SU-DHL-6 (cell line): ENCODE results near the gene SORCS2.

Experiments
- EZH2phosphoT487 ChIP-seq: fragments of 200-600 bp; sonication (generic), shearing (Covaris generic); conservative IDR thresholded peaks from 2 replicates; pipeline ENCODE4 v1.6.1; 2018; ENCODE audit warnings: mild to moderate bottlenecking, antibody characterized with exemption, low read length, moderate library complexity, mixed read lengths
- TF ChIP-seq, protein P1 (sequence below): fragments of 200-600 bp; sonication (generic); IDR thresholded peaks from one replicate; pipeline ENCODE4 v1.5.1; 2017; ENCODE audit warnings: antibody characterized with exemption, mild to moderate bottlenecking, low read length, moderate library complexity; ENCODE audit not compliant: insufficient read depth, poor library complexity, severe bottlenecking

DNA sequence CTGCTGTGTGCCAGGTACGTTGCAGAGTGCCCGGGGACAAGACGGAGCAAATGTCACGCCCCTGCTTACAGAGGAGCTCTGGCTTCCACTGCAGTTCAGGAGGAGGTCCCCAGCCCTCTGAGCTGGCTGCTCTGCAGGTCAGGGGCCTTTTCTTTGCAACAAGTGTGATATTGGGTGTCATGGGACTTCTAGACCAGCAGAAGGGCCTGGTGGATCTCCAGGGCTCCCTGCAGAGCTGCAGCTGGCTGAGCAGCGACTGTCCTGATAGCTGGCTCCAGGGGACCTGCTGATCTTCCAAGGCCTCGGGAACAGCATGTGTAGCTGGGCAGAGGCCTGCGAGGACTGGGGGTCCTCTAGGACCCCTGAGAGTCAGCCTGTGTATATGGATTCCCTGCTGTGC lies 120.4 kb downstream of the SORCS2 start:
- TF ChIP-seq, protein P1, sequence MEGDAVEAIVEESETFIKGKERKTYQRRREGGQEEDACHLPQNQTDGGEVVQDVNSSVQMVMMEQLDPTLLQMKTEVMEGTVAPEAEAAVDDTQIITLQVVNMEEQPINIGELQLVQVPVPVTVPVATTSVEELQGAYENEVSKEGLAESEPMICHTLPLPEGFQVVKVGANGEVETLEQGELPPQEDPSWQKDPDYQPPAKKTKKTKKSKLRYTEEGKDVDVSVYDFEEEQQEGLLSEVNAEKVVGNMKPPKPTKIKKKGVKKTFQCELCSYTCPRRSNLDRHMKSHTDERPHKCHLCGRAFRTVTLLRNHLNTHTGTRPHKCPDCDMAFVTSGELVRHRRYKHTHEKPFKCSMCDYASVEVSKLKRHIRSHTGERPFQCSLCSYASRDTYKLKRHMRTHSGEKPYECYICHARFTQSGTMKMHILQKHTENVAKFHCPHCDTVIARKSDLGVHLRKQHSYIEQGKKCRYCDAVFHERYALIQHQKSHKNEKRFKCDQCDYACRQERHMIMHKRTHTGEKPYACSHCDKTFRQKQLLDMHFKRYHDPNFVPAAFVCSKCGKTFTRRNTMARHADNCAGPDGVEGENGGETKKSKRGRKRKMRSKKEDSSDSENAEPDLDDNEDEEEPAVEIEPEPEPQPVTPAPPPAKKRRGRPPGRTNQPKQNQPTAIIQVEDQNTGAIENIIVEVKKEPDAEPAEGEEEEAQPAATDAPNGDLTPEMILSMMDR, result no peak
- no peak for TF ChIP-seq EZH2phosphoT487
